AG04450 (cell line): ENCODE results near the gene MIOS. TPM values are rescaled to one million over a fixed set of nuclear protein-coding genes. Genes with fewer than 3 reads are reported as not detected.
A peak's percentile ranks its signal among the peaks of the same experiment; 100 is the strongest.

Experiments used
- CTCF ChIA-PET: fragments of 300-600, 350-600 bp; formaldehyde crosslinking; extraction: SDS; loops from one replicate; lab custom pipeline; 2022; ENCODE audit warnings: antibody characterized with exemption, inconsistent platforms; lab: Charles Lee
- POLR2A ChIA-PET: fragments of 350-600 bp; formaldehyde crosslinking; extraction: SDS; loops from one replicate; lab custom pipeline; 2021; ENCODE audit warnings: antibody characterized with exemption, inconsistent platforms; lab: Yijun Ruan, JAX
- DNase-seq: peaks from one replicate; pipeline ENCODE4 v3.0.0-alpha.2; 2011; ENCODE audit warnings: low read depth, low spot score
- H3K27ac ChIP-seq: one replicate; pipeline ENCODE4 v1.5.1; 2012; ENCODE audit warnings: low read depth, low read length, control low read depth
- H3K27me3 ChIP-seq: one replicate; pipeline ENCODE4 v1.6.0; 2012; ENCODE audit warnings: low read length; ENCODE audit not compliant: control insufficient read depth, insufficient read depth
- H3K4me3 ChIP-seq: 2 replicates; pipeline ENCODE4 v1.5.1; 2011; ENCODE audit warnings: mild to moderate bottlenecking, low read depth, low read length, control low read depth
- H3K9me3 ChIP-seq: 2 replicates; pipeline ENCODE4 v1.5.1; 2012; ENCODE audit warnings: low read length; ENCODE audit not compliant: control insufficient read depth, insufficient read depth
- CTCF ChIP-seq: IDR thresholded peaks from 2 replicates; pipeline ENCODE4 v1.5.1; 2011; ENCODE audit warnings: low read depth, low read length, control low read depth, inconsistent platforms
- polyA plus RNA-seq: library from polyadenylated mRNA; depleted of rRNA; stranded (reverse); fragments of >200 nt; gene quantifications from 2 replicates; pipeline ENCODE4 v1.2.3, GENCODE V29; 2011

MIOS gene
- polyA plus RNA-seq, 1 experiment: 26.6 TPM

- TF ChIP-seq CTCF: no peak
- ChIA-PET POLR2A (no interaction called here), CTCF (no interaction called here)
- no peaks in the 10 kb centered on the region for H3K9me3 ChIP-seq
- no peak overlapping the region for H3K4me3 ChIP-seq
- no peak for DNase-seq
- no peak overlapping the region for H3K27ac ChIP-seq
- peaks cover 4% of the 10 kb centered on the region for H3K27me3 ChIP-seq
Measured at GRCh38 chr7:7562736-7563135, 3.9 kb upstream of the MIOS start.

GRCh38 chr7:7563269-7563668, 3.4 kb upstream of the MIOS start:
- Histone ChIP-seq H3K9me3 (no peaks in the 10 kb centered on the region), H3K27me3 (peaks cover 3% of the 10 kb centered on the region), H3K27ac (no peak overlapping the region), H3K4me3 (no peak overlapping the region)
- no peak for TF ChIP-seq CTCF
- POLR2A ChIA-PET: no interaction called here
- no peak for DNase-seq
- CTCF ChIA-PET: interaction anchor here (0.9 to 1.0 kb wide), 2 partner anchors 12 to 21 kb away, joined by 3 to 4 read pairs; no protein-coding TSS in a partner anchor

GRCh38 chr7:7563813-7564212, 2.9 kb upstream of the MIOS start:
- Histone ChIP-seq H3K9me3 (no peaks in the 10 kb centered on the region), H3K4me3 (no peak overlapping the region), H3K27ac (no peak overlapping the region), H3K27me3 (peaks cover 3% of the 10 kb centered on the region)
- ChIA-PET CTCF (interaction anchor here (0.6 to 1.0 kb wide), 3 partner anchors 12 to 700 kb away, joined by 3 to 4 read pairs (median 3); no protein-coding TSS in a partner anchor), POLR2A (no interaction called here)
- no peak for TF ChIP-seq CTCF
- no peak for DNase-seq

- TF ChIP-seq CTCF: no peak
- H3K4me3 ChIP-seq: no peak overlapping the region
- H3K27me3 ChIP-seq: peaks cover 3% of the 10 kb centered on the region
- peak; percentile 4 for DNase-seq
- no peaks in the 10 kb centered on the region for H3K9me3 ChIP-seq
- ChIA-PET CTCF (interaction anchor here (0.6 to 1.4 kb wide), 4 partner anchors 13 to 699 kb away, joined by 3 to 6 read pairs (median 4); no protein-coding TSS in a partner anchor), POLR2A (interaction anchor here (0.5 kb wide), 1 partner anchor 72 kb away, joined by 5 read pairs; no protein-coding TSS in a partner anchor)
- H3K27ac ChIP-seq: no peak overlapping the region
Measured at GRCh38 chr7:7564323-7564780, 2.3 kb upstream of the MIOS start.

- CTCF ChIA-PET: interaction anchor here (1.0 to 1.4 kb wide), 2 partner anchors 23 to 462 kb away, joined by 3 to 6 read pairs; no protein-coding TSS in a partner anchor
- Histone ChIP-seq H3K27ac (no peak overlapping the region), H3K4me3 (no peak overlapping the region), H3K27me3 (peaks cover under 1% of the 10 kb centered on the region), H3K9me3 (no peaks in the 10 kb centered on the region)
- POLR2A ChIA-PET: interaction anchor here (0.5 kb wide), 1 partner anchor 73 kb away, joined by 5 read pairs; no protein-coding TSS in a partner anchor
- no peak for DNase-seq
- TF ChIP-seq CTCF: no peak
Measured at GRCh38 chr7:7565018-7565680, 1.5 kb upstream of the MIOS start.
